ENCODE data around the gene FBXO41. TPM values are rescaled to one million over a fixed set of nuclear protein-coding genes. Genes with fewer than 3 reads are reported as not detected.
A peak's percentile ranks its signal among the peaks of the same experiment; 100 is the strongest.

FBXO41 gene
- total RNA-seq, 2 experiments from 2014 or later, result 20.4 to 57.9 TPM

- no peaks in the 10 kb centered on the region for H4K20me1 ChIP-seq (ENCODE audit: insufficient read depth, low read length)
- ChIA-PET CTCF (ENCODE audit: unreplicated experiment) (interaction anchor here (0.6 kb wide), 2 partner anchors 34 to 779 kb away, joined by 3 read pairs; no protein-coding TSS in a partner anchor), POLR2A (no interaction called here)
- TF ChIP-seq CTCF (conservative IDR thresholded peaks at IDR 0.05; ENCODE audit: low read length) (no peak), EZH2phosphoT487 (IDR thresholded peaks at IDR 0.05; ENCODE audit: borderline replicate concordance, low read depth, low read length) (no peak)
- no peaks in the 10 kb centered on the region for H3K36me3 ChIP-seq (ENCODE audit: insufficient read depth, low read length)
- no TSS peak for BruUV-seq (replicated peaks)
- peak overlapping the region; percentile 56 for H3K4me3 ChIP-seq (ENCODE audit: low read depth, low read length, poor library complexity, severe bottlenecking)
- H3K27ac ChIP-seq (ENCODE audit: low read depth, low read length, poor library complexity, severe bottlenecking), result no peak overlapping the region
- H3K4me1 ChIP-seq (ENCODE audit: insufficient read depth, low read length, poor library complexity, severe bottlenecking), result no peaks in the 10 kb centered on the region
- no peaks in the 10 kb centered on the region for H3K9me3 ChIP-seq (ENCODE audit: low read length)
- H3K4me2 ChIP-seq (ENCODE audit: low read length), result peak overlapping the region; percentile 43; the same call in 1 of the 2 replicates
- no peaks in the 10 kb centered on the region for H3K79me2 ChIP-seq (ENCODE audit: insufficient read depth, low read depth, low read length)
- no peaks in the 10 kb centered on the region for H3K9me2 ChIP-seq (ENCODE audit: insufficient read depth, low read length)
- intact Hi-C loops (cut with micrococcal nuclease; ENCODE audit: unreplicated experiment), result no loop called here
- DNase-seq (ENCODE audit: low spot score), result no peak
- no peak overlapping the region for H2AFZ ChIP-seq (ENCODE audit: low read length)
Observed at GRCh38 chr2:73292906-73293533, 8.7 kb upstream of the FBXO41 start.

GRCh38 chr2:73292316-73292905 is 8.1 kb upstream of the FBXO41 start:
- Histone ChIP-seq H3K4me2 (ENCODE audit: low read length) (no peak overlapping the region), H3K36me3 (ENCODE audit: insufficient read depth, low read length) (no peaks in the 10 kb centered on the region), H2AFZ (ENCODE audit: low read length) (no peak overlapping the region), H3K9me2 (ENCODE audit: insufficient read depth, low read length) (no peaks in the 10 kb centered on the region), H3K9me3 (ENCODE audit: low read length) (no peaks in the 10 kb centered on the region), H4K20me1 (ENCODE audit: insufficient read depth, low read length) (no peaks in the 10 kb centered on the region), H3K4me3 (ENCODE audit: low read depth, low read length, poor library complexity, severe bottlenecking) (no peak overlapping the region), H3K4me1 (ENCODE audit: insufficient read depth, low read length, poor library complexity, severe bottlenecking) (no peaks in the 10 kb centered on the region), H3K79me2 (ENCODE audit: insufficient read depth, low read depth, low read length) (no peaks in the 10 kb centered on the region), H3K27ac (ENCODE audit: low read depth, low read length, poor library complexity, severe bottlenecking) (no peak overlapping the region)
- TF ChIP-seq CTCF (conservative IDR thresholded peaks at IDR 0.05; ENCODE audit: low read length) (no peak), EZH2phosphoT487 (IDR thresholded peaks at IDR 0.05; ENCODE audit: borderline replicate concordance, low read depth, low read length) (no peak)
- ChIA-PET CTCF (ENCODE audit: unreplicated experiment) (interaction anchor here (0.6 kb wide), 2 partner anchors 34 to 780 kb away, joined by 3 read pairs; no protein-coding TSS in a partner anchor), POLR2A (no interaction called here)
- DNase-seq (ENCODE audit: low spot score), result no peak
- no TSS peak for BruUV-seq (replicated peaks)
- intact Hi-C loops (cut with micrococcal nuclease; ENCODE audit: unreplicated experiment), result no loop called here

All from OCI-LY7 (cell line).